ENCODE measurements around the gene COL26A1.

- TF ChIP-seq CTCF (IDR thresholded peaks at IDR 0.05; ENCODE audit: insufficient read depth, low read length) (no peak), POLR2AphosphoS5 (IDR thresholded peaks at IDR 0.05; ENCODE audit: low read depth) (peak; percentile 74; the same call in 1 of the 2 replicates), REST (IDR thresholded peaks at IDR 0.05; ENCODE audit: insufficient replicate concordance, low read depth) (no peak)
These were observed 28.2 kb downstream of the COL26A1 start for GRCh38 chr7:101390901-101391301.
